SK-N-SH (cell line): Measurements from ENCODE around the gene GLS2. TPM values are rescaled to one million over a fixed set of nuclear protein-coding genes. Genes with fewer than 3 reads are reported as not detected.

Experiments used
- CTCF ChIA-PET: fragments of 300-600, 350-600 bp; formaldehyde crosslinking; extraction: SDS; loops from one replicate; lab custom pipeline; 2021; lab: Yijun Ruan, JAX
- POLR2A ChIA-PET: fragments of 350-600 bp; sonication (Branson Sonifier 250); formaldehyde crosslinking; extraction: SDS; loops from one replicate; lab custom pipeline; 2020; ENCODE audit warnings: antibody characterized with exemption, inconsistent platforms; lab: Yijun Ruan, JAX
- DNase-seq: peaks from one replicate; pipeline ENCODE4 v3.0.0; 2012
- H2AFZ ChIP-seq: fragments of 200-600 bp; sonication (generic); 2 replicates; pipeline ENCODE4 v1.8.1; 2016; ENCODE audit warnings: antibody characterized with exemption, mild to moderate bottlenecking, low read depth
- H3F3A ChIP-seq: fragments of 200-600 bp; sonication (generic); replicated peaks from 2 replicates; pipeline ENCODE3; 2016; ENCODE audit warnings: antibody characterized with exemption, mild to moderate bottlenecking; ENCODE audit not compliant: insufficient read depth
- H3K27ac ChIP-seq, 2 experiments: fragments of 200-500 bp in 1 of 2; fragments of 200-600 bp in 1 of 2; sonication (Bioruptor generic) in 1 of 2; sonication (generic), shearing (Covaris generic) in 1 of 2; 2 replicates each; pipeline versions ENCODE4 v1.5.1 to v1.6.1; 2014 to 2016; ENCODE audit warnings: low read depth in 2 of 2, inconsistent platforms in 1 of 2, low read length in 1 of 2, mild to moderate bottlenecking in 1 of 2, mixed read lengths in 1 of 2
- H3K27me3 ChIP-seq: fragments of 200-600 bp; sonication (generic), shearing (Covaris generic); 2 replicates; pipeline ENCODE4 v1.6.1; 2016; ENCODE audit warnings: mixed run types; ENCODE audit not compliant: insufficient read depth
- H3K36me3 ChIP-seq, 2 experiments: fragments of 200-500 bp in 1 of 2; fragments of 200-600 bp in 1 of 2; sonication (Bioruptor generic) in 1 of 2; sonication (generic) in 1 of 2; replicated peaks in 1 of 2; 2 replicates each; pipeline versions ENCODE3 to v1.5.1; 2014 to 2016; ENCODE audit warnings: low read length in 1 of 2, mild to moderate bottlenecking in 1 of 2; ENCODE audit not compliant: insufficient read depth in 2 of 2, control insufficient read depth in 1 of 2
- H3K4me1 ChIP-seq, 2 experiments: fragments of 200-500 bp in 1 of 2; fragments of 200-600 bp in 1 of 2; sonication (Bioruptor generic) in 1 of 2; sonication (generic), shearing (Covaris generic) in 1 of 2; 2 replicates each; pipeline versions ENCODE4 v1.5.1 to v1.6.1; 2014 to 2016; ENCODE audit warnings: low read depth in 1 of 2, low read length in 1 of 2, mixed run types in 1 of 2; ENCODE audit not compliant: insufficient read depth in 2 of 2, control insufficient read depth in 1 of 2
- H3K4me2 ChIP-seq: fragments of 200-600 bp; sonication (generic), shearing (Covaris generic); 2 replicates; pipeline ENCODE4 v1.6.1; 2017; ENCODE audit warnings: mixed run types
- H3K4me3 ChIP-seq, 2 experiments: fragments of 200-500 bp in 1 of 2; fragments of 200-600 bp in 1 of 2; sonication (Bioruptor generic) in 1 of 2; sonication (generic), shearing (Covaris generic) in 1 of 2; 2 replicates each; pipeline versions ENCODE4 v1.5.1 to v1.8.1; 2014 to 2016; ENCODE audit warnings: low read depth in 2 of 2, inconsistent platforms in 1 of 2, low read length in 1 of 2, mild to moderate bottlenecking in 1 of 2, mixed read lengths in 1 of 2, moderate library complexity in 1 of 2
- H3K79me2 ChIP-seq: fragments of 200-600 bp; sonication (generic); 2 replicates; pipeline ENCODE4 v1.8.1; 2017; ENCODE audit warnings: mild to moderate bottlenecking; ENCODE audit not compliant: insufficient read depth
- H3K9ac ChIP-seq: fragments of 200-600 bp; sonication (generic); 2 replicates; pipeline ENCODE4 v1.6.1; 2017; ENCODE audit warnings: mixed run types
- H3K9me2 ChIP-seq: fragments of 200-600 bp; sonication (generic); 2 replicates; pipeline ENCODE4 v1.6.1; 2017; ENCODE audit warnings: mixed run types
- H3K9me3 ChIP-seq: fragments of 200-600 bp; sonication (generic); 2 replicates; pipeline ENCODE4 v1.6.1; 2017; ENCODE audit warnings: mixed run types, mild to moderate bottlenecking, moderate library complexity
- H4K20me1 ChIP-seq: fragments of 200-600 bp; sonication (generic); 2 replicates; pipeline ENCODE4 v1.6.1; 2017; ENCODE audit warnings: mild to moderate bottlenecking, mixed run types; ENCODE audit not compliant: insufficient read depth
- ELF1 ChIP-seq: IDR thresholded peaks from 2 replicates; pipeline ENCODE4 v1.4.0; 2012
- EP300 ChIP-seq, 2 experiments: IDR thresholded peaks; 2 replicates each; pipeline versions ENCODE4 v1.4.0 to v1.6.1; 2012; ENCODE audit warnings: borderline replicate concordance in 1 of 2, low read depth in 1 of 2, low read length in 1 of 2
- FOSL2 ChIP-seq: IDR thresholded peaks from 2 replicates; pipeline ENCODE4 v1.4.0; 2012; ENCODE audit warnings: low read depth, mild to moderate bottlenecking, moderate library complexity, borderline replicate concordance
- FOXM1 ChIP-seq: IDR thresholded peaks from 2 replicates; pipeline ENCODE4 v1.4.0; 2012; ENCODE audit warnings: low read depth, mild to moderate bottlenecking
- GABPA ChIP-seq: IDR thresholded peaks from 2 replicates; pipeline ENCODE4 v1.4.0; 2012; ENCODE audit warnings: low read depth, mild to moderate bottlenecking
- MEF2A ChIP-seq: IDR thresholded peaks from 2 replicates; pipeline ENCODE4 v1.4.0; 2012; ENCODE audit warnings: low read depth, borderline replicate concordance
- NFIC ChIP-seq: IDR thresholded peaks from 2 replicates; pipeline ENCODE4 v1.4.0; 2012; ENCODE audit warnings: borderline replicate concordance
- POLR2AphosphoS5 ChIP-seq: IDR thresholded peaks from 2 replicates; pipeline ENCODE4 v1.6.1; 2012; ENCODE audit warnings: low read depth, low read length
- SMC3 ChIP-seq: IDR thresholded peaks from 2 replicates; pipeline ENCODE4 v1.6.1; 2012; ENCODE audit warnings: low read depth, low read length, improper control_type of control experiment
- TCF12 ChIP-seq: IDR thresholded peaks from 2 replicates; pipeline ENCODE4 v1.4.0; 2012
- TEAD4 ChIP-seq: IDR thresholded peaks from 2 replicates; pipeline ENCODE4 v1.4.0; 2012; ENCODE audit warnings: mild to moderate bottlenecking, borderline replicate concordance; ENCODE audit not compliant: insufficient read depth
- YY1 ChIP-seq: IDR thresholded peaks from 2 replicates; pipeline ENCODE4 v1.4.0; 2012; ENCODE audit warnings: low read depth, mild to moderate bottlenecking
- WGBS: methylation state at CpG from one replicate; pipeline ENCODE4 v1.1.6; 2017; ENCODE audit warnings: low lambda C conversion rate; 5-methylcytosine and 5-hydroxymethylcytosine counted together
- polyA plus RNA-seq, 3 experiments: library from polyadenylated mRNA; depleted of rRNA; stranded (reverse); fragments of >200 nt; gene quantifications; 2 replicates each; pipeline ENCODE4 v1.2.3, GENCODE V29; 2012
- TF ChIP-seq, protein P1 (sequence below): IDR thresholded peaks from 2 replicates; pipeline ENCODE4 v1.4.0; 2012; ENCODE audit warnings: low read depth, borderline replicate concordance
- TF ChIP-seq, protein P2 (sequence below): fragments of 150-350 bp; IDR thresholded peaks from 2 replicates; pipeline ENCODE4 v1.6.1; 2017; ENCODE audit warnings: antibody characterized with exemption, low read length, low read depth, borderline replicate concordance
- TF ChIP-seq, protein P3 (sequence below): fragments of 200-600 bp; sonication (generic); IDR thresholded peaks from 2 replicates; pipeline ENCODE4 v1.6.1; 2017; ENCODE audit warnings: antibody characterized with exemption, mild to moderate bottlenecking, moderate library complexity

GLS2 gene
- polyA plus RNA-seq, 1 of the 3 experiments (the other 2 are of a cell fraction): 2.1 TPM

GRCh38 chr12:56477521-56478225 lies 10.3 kb downstream of the GLS2 start:
- Histone ChIP-seq H3K36me3 (peaks cover 5 to 6% of the 10 kb centered on the region in 2 experiments), H3K4me3 (no peak overlapping the region), H3K79me2 (no peaks in the 10 kb centered on the region), H2AFZ (no peak overlapping the region), H3K9me2 (no peaks in the 10 kb centered on the region), H3F3A (no peaks in the 10 kb centered on the region), H3K9ac (no peak overlapping the region), H3K4me1 (no peaks in the 10 kb centered on the region; a peak in 1 of 4 replicates), H3K9me3 (no peaks in the 10 kb centered on the region), H3K27me3 (no peaks in the 10 kb centered on the region), H4K20me1 (no peaks in the 10 kb centered on the region), H3K27ac (no peak overlapping the region), H3K4me2 (no peak overlapping the region)
- TF ChIP-seq MEF2A (no peak), YY1 (no peak), FOXM1 (no peak), TEAD4 (no peak), EP300 (IDR thresholded peaks at IDR 0.05; ENCODE audit: borderline replicate concordance in 1 of 2, low read depth in 1 of 2, low read length in 1 of 2) (no peak), GABPA (no peak), FOSL2 (no peak), POLR2AphosphoS5 (no peak), SMC3 (no peak), ELF1 (no peak), NFIC (no peak), TCF12 (no peak)
- TF ChIP-seq, protein P1, sequence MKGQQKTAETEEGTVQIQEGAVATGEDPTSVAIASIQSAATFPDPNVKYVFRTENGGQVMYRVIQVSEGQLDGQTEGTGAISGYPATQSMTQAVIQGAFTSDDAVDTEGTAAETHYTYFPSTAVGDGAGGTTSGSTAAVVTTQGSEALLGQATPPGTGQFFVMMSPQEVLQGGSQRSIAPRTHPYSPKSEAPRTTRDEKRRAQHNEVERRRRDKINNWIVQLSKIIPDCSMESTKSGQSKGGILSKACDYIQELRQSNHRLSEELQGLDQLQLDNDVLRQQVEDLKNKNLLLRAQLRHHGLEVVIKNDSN: no peak
- TF ChIP-seq, protein P2, sequence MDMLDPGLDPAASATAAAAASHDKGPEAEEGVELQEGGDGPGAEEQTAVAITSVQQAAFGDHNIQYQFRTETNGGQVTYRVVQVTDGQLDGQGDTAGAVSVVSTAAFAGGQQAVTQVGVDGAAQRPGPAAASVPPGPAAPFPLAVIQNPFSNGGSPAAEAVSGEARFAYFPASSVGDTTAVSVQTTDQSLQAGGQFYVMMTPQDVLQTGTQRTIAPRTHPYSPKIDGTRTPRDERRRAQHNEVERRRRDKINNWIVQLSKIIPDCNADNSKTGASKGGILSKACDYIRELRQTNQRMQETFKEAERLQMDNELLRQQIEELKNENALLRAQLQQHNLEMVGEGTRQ: no peak
- TF ChIP-seq, protein P3, sequence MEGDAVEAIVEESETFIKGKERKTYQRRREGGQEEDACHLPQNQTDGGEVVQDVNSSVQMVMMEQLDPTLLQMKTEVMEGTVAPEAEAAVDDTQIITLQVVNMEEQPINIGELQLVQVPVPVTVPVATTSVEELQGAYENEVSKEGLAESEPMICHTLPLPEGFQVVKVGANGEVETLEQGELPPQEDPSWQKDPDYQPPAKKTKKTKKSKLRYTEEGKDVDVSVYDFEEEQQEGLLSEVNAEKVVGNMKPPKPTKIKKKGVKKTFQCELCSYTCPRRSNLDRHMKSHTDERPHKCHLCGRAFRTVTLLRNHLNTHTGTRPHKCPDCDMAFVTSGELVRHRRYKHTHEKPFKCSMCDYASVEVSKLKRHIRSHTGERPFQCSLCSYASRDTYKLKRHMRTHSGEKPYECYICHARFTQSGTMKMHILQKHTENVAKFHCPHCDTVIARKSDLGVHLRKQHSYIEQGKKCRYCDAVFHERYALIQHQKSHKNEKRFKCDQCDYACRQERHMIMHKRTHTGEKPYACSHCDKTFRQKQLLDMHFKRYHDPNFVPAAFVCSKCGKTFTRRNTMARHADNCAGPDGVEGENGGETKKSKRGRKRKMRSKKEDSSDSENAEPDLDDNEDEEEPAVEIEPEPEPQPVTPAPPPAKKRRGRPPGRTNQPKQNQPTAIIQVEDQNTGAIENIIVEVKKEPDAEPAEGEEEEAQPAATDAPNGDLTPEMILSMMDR: no peak
- POLR2A ChIA-PET: interaction anchor here (0.5 kb wide), 1 partner anchor 977 kb away, joined by 4 read pairs; the partner anchor contains the start of gene INHBE
- no peak for DNase-seq
- CTCF ChIA-PET: interaction anchor here (0.9 kb wide), 1 partner anchor 9 kb away, joined by 3 read pairs; the partner anchor contains the start of gene SPRYD4
- 92% methylated on average over 3 of the region's 6 CpGs for WGBS
